ENCODE measurements around the gene TSC22D4.
"Not testable (repeated sequence)": the region's sequence is repeated elsewhere in the genome, so short reads cannot be mapped to it uniquely, and the experiment has no call there.

TSC22D4 gene

DNA sequence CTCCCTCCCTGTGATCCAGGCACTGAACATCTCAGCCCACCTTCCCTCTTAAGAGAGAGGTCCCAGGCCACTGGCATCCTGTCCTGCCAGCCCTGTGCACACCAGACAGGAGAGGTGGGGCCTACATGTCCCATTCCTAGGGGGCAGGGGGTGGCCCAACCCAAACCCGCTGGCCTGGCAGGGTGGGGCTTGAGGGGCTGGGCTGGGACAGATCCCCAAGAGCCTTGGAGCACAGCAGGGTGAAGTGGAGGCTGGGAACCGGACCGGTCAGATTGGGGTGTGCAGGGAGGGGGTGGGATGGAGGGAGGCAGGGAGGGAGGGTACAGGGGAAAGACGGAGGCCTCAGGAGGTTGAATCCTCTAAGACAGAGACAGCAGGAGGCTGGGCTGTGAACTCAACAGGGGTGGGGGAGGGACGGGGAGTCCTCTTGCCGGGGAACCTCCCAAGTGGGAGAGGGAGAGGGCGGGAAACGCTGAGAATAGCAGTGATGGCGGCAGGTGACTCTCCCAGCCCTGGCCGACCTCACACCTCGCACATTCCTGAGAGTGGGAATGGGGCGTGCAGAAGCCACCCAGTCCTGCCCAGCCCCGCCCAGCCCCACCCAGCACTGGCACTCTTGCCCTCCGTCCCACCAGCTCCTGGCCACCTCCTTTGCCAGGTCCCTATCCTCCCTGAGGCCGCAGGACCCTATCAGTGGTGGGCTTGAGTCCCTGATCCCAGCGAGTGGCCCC lies 6.7 kb downstream of the TSC22D4 start:
- no peak for DNase-seq

DNA sequence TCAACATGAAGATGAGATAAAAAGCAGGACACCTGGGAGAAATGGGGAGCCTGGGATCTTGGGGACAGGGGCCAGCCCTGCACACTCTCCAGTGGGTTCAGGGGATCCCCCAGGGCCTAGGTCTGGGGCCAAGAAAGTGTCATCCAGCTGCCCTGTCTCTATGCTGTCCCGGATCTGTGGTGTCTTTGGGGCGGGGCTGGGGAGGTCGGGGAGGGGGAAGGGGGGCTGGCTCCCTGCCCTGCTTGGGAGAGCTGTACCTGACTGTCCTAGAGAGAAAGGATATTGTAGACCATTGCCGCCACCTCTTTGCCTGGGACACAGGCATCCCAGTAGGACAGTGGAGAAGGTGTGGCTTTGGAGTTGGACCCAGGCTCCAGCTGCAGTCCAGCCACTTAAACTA lies 8.0 kb downstream of the TSC22D4 start:
- no peak for DNase-seq

DNA sequence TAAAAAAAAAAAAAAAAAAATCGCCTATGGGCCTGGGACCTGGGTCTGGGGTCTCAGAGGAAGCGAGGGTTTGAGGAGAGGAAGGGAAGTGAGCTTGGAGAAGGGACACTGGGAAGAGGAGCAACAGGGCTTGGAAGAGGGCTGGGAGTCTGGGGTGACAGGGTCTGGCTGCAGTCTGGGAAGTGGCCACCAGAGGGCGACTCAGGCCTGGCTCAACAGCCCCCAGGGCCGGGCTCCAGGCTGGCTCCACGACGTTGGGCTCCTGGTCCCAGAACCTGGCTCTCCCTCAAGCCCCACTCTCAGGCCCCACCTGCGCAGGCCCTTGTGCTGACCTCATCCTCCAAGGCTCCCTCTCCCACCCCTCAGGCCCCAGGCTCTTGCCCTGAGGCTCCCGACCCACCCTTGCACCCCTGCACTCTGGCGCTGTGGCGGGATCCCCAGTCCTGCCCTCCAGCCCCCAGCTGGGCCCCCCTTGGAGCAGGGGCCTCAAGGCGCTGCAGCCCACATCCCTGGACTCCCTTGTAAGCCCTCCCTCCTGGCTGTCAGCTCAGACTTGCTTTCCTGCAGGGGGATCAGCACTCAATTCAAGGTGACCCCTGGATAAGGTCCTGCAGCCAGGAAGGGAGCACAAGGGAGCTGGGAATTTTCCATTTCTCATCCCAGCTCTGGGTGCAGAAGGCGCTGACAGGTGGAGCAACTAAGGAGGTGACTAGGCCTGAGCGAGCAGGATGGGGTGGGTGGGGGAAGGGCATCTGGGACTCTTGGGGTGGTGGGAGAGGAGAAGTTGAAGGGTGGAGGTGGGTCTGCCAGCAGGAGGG lies 9.6 kb downstream of the TSC22D4 start:
- peak; percentile 91 for DNase-seq

DNA sequence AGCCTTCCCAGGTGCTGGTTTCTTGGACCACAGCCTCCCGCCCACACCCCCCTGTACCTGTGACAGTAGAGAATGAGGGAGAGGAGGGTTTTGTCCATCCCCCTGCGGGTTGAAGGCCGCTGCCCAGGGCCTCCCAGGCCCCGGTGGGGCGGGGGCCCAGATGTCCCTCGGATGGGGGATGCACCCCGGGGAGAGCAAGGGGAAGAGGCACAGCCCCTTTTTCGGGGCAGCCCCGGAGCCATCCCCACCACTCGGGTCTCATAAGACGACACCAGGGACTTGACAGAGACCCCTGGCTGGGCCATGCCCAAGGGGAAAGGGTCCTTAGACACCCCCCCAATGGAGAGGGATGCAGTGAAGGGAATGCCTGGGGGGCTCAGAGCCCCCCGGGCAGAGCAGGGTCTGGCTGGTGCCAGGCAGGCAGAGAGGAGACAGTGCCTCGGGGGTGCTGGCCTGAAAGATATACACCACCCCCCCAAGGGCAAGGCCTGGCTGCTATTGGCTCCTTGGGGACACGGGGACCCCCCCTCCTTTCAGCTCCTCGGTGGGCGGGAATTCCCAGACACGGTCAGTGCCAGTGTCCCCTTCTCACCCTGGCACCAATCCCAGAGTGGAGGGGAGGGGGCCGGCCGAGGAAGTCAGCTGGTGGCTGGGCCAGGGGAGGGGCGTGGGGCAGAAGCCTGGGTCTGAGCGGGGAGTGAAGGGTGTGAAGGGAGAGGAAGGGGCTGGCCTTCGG lies 11.2 kb downstream of the TSC22D4 start:
- DNase-seq, result peak; percentile 66

DNA sequence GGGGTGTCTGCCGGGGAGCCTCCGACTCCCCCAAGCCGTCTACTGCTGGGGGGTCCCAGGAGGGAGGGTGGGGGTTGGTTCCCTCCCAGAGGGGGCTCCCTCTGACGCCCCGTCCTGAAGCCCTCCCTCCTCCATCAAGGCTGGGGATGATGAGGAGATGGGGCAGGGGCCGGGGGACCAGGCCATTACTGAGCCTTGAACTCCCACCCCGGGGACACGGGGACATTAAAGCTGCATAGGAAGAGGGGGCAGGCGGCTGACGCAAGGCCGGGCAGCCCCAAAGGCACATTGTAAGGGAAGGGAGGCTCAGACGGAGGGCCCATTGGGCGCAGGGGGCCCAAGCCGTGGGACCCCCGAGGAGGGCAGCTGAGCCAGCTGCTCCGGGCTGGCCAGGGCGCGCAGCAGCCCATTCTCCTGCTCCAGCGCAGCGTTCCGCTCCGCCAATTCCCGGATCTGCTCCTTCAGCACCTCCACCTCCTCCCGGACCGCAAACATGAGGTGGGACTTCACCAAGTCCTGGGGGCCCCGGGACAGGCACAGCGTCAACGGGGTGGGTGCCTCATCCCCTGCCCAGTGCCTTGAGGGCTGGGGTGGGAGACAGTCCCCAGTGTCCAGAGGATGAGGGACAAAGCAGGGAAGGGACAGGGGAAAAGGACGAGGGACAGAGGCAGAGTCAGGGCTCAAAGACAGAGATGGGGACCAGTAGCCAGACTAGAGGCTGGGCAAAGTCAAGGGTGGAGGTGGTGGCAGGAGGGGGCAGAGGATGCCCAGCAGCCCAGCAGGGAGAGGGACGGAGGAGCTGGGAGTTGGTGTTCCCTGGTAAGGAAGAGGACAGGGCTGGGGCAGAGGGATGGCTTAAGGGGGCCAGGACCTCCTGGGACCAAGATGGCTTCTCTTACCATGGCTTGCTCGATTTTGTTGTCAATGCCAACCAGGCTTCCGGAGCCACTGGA lies 12.1 kb downstream of the TSC22D4 start:
- DNase-seq, result no peak

DNA sequence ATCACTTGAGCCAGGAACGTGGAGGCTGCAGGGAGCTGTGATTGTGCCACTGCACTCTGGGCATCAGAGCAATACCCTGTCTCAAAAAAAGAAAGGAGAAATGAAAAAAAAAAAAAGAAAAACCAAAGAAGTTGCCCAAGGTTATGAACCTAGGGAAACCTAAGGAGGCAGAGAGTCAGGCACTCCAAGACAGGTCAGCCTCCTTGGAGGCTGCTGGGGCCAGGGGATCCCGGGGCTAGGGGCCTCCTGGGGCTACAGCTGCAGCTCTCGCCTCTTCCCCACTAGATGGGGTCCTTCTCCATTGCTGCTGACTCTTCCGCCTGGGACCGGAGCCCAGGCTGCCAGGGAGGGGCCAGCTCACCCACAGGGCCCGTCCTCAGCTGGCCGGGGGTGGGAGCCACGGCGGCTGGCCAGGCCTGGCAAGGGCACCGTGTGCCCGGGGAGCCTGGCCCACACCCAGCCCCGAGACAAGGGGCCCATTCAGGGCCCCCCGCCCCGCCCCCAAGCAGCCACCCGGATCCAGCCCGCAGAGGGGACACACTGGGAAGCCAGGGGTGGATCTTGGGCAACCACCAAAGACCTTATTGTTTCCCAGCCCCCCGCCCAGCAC lies 13.2 kb downstream of the TSC22D4 start:
- peak; percentile 89 for DNase-seq

DNA sequence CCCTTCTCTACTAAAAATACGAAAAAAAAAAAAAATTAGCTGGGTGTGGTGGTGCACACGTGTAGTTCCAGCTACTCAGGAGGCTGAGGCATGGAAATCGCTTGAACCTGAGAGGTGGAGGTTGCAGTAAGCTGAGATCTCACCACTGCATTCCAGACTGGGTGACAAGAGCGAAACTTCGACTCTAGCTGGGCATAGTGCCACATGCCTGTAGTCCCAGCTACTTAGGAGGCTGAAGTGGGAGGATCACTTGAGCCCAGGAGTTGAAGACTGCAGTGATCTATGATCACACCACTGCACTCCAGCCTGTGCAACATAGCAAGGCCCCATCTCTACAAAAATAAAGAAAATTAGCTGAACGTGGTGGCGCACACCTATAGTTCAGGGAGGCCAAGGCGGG lies 13.7 kb downstream of the TSC22D4 start:
- no peak for DNase-seq

DNA sequence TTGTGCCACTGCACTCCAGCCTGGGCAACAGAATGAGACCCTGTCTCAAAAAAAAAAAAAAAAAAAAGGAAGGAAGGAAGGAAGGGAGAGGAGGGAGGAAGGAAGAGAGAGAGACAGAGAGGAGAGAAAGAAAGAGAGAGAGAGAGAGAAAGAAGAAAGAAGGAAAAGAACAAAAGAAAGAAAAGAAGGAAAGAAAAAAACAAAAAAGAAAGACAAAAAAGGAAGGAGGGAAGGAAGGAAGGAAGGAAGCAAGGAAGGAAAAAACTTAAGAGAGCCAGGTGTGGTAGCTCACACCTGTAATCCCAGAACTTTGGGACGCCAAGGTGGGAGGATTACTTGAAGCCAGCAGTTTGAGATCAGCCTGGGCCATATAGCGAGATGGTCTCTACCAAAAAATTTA lies 14.2 kb downstream of the TSC22D4 start:
- no peak for DNase-seq

DNA sequence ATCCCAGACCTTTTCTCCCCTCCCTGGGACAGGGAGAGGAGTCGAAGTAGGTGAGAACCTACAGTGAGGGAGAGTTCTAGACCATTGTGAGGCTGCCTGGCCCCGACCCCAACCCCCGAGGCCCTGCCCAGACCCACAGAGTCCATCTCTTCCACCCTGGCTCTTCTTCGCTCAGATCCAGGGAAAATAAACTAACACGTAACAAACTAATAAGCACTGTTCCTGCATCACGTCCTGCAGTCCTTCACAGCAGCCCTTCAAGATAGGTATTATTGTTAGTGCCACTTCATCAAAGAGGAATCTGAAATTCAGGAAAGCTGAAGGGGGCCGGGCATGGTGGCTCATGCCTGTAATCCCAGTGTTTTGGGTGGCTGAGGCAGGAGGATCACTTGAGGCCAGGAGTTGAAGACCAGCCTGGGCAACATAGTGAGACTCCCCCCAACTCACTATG lies 14.8 kb downstream of the TSC22D4 start, which contains the start of gene SPACDR:
Gene SPACDR, minus strand, starts transcription at position 51 of the 451 bp plus-strand sequence. CDS start 235 bp downstream, outside the sequence.
- no peak for DNase-seq

DNA sequence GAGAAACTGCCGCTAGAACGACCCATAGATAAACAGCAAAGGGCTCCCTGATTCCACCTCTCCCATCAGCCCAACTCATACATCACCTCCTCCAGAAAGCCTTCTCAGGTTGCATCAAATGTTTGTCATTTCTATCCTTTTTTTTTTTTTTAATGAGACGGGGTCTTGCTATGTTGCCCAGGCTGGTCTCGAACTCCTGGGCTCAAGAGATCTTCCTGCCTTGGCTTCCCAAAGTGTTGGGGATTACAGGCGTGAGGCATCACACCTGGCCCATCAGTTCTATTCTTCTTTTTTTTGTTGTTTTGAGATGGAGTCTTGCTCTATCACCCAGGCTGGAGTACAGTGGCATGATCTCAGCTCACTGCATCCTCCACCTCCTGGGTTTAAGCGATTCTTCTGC lies 22.0 kb downstream of the TSC22D4 start:
- no peak for DNase-seq

DNA sequence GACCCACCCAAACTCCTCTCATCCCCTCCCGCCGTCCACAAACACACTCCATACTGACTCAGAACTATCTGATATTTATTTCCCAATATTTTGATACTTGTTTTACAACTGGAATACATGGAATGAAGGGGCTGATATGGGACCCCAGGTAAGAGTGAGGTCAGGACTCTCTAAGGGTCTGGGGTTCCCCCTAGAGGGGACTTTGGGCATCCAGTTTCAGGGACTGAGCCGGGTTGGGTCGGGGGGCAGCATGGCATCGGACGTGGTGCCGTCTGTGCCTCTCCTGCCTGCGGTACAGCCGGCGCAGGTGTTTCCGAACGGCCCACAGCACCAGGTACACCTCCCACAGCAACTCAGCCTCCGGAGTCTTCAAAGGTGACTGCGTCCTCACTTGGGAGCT lies 22.5 kb downstream of the TSC22D4 start:
- DNase-seq, result no peak

DNA sequence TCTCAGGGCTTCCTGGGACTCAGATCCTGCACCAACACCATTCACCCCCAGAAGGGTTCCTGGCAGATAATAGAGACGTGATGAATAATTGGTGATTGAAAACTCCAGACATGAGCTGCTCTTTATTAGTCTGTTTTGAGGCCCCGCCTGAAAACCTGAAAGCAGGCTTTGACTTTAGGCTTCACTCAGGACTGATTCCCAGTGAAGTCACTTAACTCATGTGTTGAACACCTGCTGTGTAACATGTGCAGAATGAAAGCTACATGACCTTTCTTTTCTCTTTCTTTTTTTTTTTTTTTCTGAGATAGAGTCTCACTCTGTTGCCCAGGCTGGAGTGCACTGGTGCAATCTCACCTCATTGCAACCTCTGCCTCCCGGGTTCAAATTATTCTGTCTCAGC lies 23.8 kb downstream of the TSC22D4 start:
- no peak for DNase-seq

DNA sequence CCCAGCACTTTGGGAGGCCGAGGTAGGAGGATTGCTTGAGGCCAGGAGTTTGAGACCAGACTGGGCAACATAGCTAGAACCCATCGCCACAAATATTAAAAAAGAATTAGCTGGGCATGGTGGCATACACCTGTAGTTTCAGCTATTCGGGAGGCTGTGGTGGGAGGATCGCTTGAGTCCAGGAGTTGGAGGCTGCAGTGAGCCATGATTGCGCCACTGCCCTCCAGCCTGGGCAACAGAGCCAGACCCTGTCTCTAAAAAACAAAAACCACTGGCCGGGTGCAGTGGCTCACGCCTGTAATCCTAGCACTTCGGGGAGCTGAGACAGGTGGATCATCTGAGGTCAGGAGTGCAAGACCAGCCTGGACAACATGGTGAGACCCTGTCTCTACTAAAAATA lies 25.2 kb downstream of the TSC22D4 start:
- DNase-seq, result not testable (repeated sequence)

DNA sequence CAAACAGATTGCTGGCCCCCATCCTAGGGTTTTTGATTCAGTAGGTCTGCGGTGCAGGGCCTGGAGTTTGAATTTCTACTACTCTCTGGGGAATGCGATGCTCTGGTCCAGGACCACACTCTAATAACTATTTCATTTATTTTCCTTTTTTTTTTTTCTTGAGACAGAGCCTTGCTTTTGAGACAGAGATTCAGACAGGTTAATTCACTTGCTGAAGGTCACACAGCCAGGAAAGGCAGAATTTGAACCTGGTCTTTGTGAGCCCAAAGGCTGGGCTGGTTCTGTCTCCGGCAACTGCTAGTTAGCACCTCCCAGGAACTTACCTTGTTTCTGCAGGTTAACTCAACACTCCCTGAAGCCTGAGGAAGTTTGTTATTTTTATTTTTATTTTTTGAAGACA lies 26.5 kb downstream of the TSC22D4 start:
- DNase-seq, result no peak

DNA sequence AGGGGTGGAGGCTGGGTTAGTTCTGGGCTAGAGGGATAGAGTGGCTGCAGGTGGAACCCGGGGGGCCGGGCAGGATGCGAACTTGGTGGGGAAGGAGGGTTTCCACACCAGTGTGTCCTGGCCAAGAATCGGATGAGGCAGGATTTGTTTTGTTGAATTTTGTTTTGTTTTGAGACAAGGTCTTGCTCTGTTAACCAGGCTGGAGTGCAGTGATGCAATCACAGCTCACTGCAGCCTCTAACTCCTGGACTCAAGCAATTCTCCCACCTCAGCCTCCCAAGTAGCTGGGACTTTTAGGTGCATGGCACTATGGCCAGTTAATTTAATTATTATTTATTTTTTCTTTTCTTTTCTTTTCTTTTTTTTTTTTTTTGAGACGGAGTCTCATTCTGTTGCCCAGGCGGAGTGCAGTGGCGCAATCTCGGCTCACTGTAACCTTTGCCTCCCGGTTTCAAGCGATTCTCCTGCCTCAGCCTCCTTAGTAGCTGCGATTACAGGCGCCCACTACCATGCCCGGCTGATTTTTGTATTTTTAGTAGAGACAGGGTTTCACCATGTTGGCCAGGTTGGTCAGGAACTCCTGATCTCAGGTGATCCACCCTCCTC lies 29.7 kb downstream of the TSC22D4 start:
- no peak for DNase-seq

DNA sequence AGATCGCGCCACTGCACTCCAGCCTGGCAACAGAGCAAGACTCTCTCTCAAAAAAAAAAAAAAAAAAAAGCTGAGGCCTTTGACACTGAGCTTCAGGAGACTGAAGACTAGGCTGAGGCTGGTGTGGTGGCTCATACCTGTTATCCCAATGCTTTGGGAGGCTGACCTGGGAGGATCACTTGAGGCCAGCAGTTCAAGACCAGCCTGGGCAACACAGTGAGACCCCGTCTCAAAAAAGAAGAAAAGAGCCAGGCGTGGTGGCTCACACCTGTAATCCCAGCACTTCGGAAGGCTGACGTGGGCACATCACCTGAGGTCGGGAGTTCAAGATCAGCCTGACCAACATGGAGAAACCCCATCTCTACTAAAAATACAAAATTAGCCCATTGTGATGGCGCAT lies 31.7 kb downstream of the TSC22D4 start:
- DNase-seq, result not testable (repeated sequence)

DNA sequence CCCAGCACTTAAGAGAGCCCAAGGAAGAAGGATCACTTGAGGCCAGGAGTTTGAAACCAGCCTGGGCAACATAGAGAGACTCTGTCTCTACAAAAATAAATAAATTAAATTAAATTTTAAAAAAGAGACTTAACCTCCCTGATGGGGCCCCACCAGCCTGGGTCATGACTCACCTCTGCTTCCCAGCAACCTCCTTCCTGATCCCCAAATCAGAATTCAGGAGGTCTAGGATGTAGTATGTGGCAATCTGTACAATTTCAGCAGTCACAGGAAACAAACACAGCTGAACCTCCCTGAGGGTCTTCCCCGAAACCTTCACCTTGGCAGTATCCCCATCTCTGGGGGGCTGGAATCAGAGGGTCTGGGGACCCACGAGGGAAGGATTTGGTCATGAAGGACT lies 33.0 kb downstream of the TSC22D4 start:
- DNase-seq, result no peak

DNA sequence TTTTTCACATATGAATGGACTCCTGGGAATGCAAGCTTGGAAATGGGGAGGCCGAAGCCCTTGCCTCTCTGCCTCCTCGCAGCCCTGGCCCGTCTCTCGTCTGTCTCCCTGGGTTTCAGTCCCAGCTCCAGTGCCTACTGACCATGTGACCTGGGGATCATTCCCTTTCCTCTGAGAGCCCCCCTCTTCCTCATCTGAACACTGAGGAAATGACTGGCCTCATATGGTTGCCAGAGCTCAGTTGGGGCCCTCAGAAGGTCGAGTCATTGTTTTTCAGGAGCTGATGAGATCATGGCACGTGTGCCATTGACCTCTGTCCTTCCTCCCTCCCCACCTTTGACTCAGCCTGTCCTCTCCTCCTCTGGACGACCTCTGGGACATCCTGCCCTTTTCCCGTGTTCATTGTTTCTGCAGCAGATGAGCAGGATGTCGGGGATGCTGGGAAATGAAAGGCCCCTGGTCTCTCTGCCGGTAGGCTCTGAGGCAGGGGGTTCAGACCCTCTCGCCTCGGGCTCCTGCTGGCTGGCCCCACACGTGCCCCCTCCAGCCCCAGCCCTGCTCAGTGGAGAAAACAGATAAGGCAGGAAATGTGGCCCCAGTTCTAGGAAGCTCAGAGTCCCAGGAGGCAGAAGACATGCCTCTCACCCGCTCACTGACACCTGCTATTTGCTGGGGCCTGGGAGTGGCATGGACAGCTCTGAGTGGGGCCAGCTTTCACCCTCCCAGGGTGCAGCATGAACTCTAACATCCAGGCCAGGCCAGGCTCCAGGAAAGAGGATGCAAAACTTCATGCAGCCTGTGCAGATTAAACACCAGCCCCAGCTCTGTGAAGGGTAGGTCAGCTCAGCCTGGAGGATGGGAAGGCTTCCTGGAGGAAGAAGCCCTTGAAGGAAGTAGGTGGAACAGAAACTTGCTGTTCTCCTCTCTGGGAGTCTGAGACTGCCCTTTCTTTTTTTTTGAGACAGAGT lies 34.4 kb downstream of the TSC22D4 start:
- DNase-seq, result no peak

DNA sequence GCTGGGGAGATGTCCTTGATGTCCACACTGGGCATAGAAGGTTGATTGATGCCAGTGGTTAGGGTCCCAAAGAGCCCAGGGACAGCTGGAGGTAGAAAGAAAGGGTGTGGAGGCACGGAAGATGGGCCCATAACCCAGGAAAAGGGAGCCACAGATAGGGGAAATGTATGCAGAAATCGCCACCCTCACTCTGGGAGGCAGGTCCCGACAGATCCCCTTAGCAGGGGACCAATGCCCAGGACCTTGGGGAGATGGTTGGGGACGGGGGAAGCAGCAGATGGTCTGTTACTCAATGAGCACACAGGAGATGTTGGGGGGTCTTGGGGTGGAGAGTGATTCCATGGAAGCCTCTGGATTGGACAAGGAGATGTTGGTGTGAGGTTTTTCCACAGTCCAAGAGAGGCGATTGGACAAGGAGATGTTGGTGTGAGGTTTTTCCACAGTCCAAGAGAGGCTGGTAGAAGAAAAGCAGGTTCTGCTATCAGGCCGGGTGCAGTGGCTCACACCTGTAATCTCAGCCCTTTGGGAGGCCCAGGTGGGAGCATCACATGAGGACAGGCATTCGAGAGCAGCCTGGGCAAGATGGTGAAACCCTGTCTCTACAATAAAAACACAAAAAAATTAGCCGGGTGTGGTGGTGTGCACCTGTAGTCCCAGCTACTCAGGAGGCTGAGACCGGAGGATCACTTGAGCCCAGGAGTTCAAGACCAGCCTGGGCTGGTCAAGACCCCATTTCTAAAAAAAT lies 35.7 kb downstream of the TSC22D4 start:
- no peak for DNase-seq

All from femur (tissue), 1 donor.